HFFc6 (cell line): ENCODE measurements around the gene ZCCHC4. TPM values are rescaled to one million over a fixed set of nuclear protein-coding genes. Genes with fewer than 3 reads are reported as not detected.
A peak's percentile ranks its signal among the peaks of the same experiment; 100 is the strongest.
"Not testable (repeated sequence)": the region's sequence is repeated elsewhere in the genome, so short reads cannot be mapped to it uniquely, and the experiment has no call there.

Experiments used
- DNase-seq: peaks from one replicate; pipeline ENCODE4 v3.0.0-alpha.2; 2018
- H3K27ac Mint-ChIP-seq: 2 replicates; pipeline ENCODE4 v1.8.0; 2020; ENCODE audit warnings: mild to moderate bottlenecking, mixed read lengths
- H3K27me3 Mint-ChIP-seq: 2 replicates; pipeline ENCODE4 v1.8.0; 2021; ENCODE audit warnings: mild to moderate bottlenecking, moderate library complexity, mixed read lengths; ENCODE audit not compliant: insufficient read depth
- H3K36me3 Mint-ChIP-seq: 2 replicates; pipeline ENCODE4 v1.8.0; 2021; ENCODE audit warnings: low read depth, mixed read lengths
- H3K4me1 Mint-ChIP-seq: 2 replicates; pipeline ENCODE4 v1.8.0; 2020; ENCODE audit warnings: low read depth, mixed read lengths
- H3K4me3 Mint-ChIP-seq: 2 replicates; pipeline ENCODE4 v1.8.0; 2020; ENCODE audit warnings: mild to moderate bottlenecking, moderate library complexity, mixed read lengths
- H3K9me3 Mint-ChIP-seq: 2 replicates; pipeline ENCODE4 v1.8.0; 2020; ENCODE audit warnings: mild to moderate bottlenecking, mixed read lengths
- total RNA-seq, 6 experiments: library from RNA; stranded (reverse); fragmentation: NEBNext Ultra II Directional; extraction: Animal tissue kit (Norgen Biotek cat#: 25700); gene quantifications; 2 replicates in 1 of 6; 3 replicates in 5 of 6; pipeline ENCODE4 v1.2.3, GENCODE V29; 2021
- TF ChIP-seq, protein P1 (sequence below): fragments of 200-600 bp; sonication (generic); IDR thresholded peaks from 2 replicates; pipeline ENCODE4 v1.5.0; 2021; ENCODE audit warnings: antibody characterized with exemption, mild to moderate bottlenecking

Gene ZCCHC4
- total RNA-seq, 6 experiments from 2014 or later: 8.3 to 11.0 (median 9.1) TPM

DNA sequence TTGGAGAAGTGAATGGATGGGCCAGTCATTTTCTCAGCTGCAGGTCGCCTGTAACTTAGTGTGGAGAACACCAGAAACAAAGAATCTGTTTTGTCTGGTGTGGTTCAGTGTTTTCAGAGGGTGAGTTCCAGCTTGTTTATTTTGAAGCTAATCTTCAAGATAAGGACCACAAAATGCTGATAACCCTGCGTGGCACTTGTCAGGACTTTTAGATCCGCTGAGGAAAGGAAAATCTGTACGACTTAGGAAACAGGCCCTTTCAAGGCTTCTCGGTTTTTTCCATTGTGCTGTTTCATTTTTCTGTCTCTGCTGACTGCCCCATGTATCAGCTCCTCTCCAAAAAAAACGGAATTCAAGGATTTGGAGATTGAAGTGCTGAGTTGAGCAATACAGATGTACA lies 55.7 kb downstream of the ZCCHC4 start:
- no peak overlapping the region for H3K27ac Mint-ChIP-seq
- no peaks in the 10 kb centered on the region for H3K4me1 Mint-ChIP-seq
- TF ChIP-seq, protein P1, sequence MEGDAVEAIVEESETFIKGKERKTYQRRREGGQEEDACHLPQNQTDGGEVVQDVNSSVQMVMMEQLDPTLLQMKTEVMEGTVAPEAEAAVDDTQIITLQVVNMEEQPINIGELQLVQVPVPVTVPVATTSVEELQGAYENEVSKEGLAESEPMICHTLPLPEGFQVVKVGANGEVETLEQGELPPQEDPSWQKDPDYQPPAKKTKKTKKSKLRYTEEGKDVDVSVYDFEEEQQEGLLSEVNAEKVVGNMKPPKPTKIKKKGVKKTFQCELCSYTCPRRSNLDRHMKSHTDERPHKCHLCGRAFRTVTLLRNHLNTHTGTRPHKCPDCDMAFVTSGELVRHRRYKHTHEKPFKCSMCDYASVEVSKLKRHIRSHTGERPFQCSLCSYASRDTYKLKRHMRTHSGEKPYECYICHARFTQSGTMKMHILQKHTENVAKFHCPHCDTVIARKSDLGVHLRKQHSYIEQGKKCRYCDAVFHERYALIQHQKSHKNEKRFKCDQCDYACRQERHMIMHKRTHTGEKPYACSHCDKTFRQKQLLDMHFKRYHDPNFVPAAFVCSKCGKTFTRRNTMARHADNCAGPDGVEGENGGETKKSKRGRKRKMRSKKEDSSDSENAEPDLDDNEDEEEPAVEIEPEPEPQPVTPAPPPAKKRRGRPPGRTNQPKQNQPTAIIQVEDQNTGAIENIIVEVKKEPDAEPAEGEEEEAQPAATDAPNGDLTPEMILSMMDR: no peak
- no peak overlapping the region for H3K4me3 Mint-ChIP-seq
- no peak for DNase-seq
- no peaks in the 10 kb centered on the region for H3K9me3 Mint-ChIP-seq
- H3K27me3 Mint-ChIP-seq: no peaks in the 10 kb centered on the region
- H3K36me3 Mint-ChIP-seq: no peaks in the 10 kb centered on the region

DNA sequence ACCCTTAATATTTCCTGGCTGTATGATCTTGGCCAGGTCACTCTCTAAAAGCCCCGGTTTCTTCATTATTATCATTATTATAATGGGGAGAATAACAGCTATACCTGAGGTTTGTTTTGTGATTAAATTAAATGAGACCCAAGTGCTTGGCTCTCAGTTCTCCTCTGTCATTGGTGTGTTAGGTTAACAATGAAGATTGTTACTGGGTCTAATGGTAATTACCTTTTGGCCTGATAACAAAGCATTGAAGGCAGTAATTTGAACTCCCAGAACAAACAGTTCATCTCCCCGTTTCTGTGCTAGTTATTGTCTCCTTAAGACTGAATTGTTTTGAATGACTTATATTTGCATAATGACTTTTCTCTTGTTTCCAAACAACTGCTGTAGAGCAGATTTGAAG lies 57.7 kb downstream of the ZCCHC4 start:
- Mint-ChIP-seq H3K27me3 (no peaks in the 10 kb centered on the region), H3K4me3 (no peak overlapping the region), H3K36me3 (no peaks in the 10 kb centered on the region), H3K27ac (no peak overlapping the region), H3K4me1 (peaks cover under 1% of the 10 kb centered on the region; the same call in 1 of the 2 replicates), H3K9me3 (no peaks in the 10 kb centered on the region)
- DNase-seq: no peak
- TF ChIP-seq, protein P1: no peak

DNA sequence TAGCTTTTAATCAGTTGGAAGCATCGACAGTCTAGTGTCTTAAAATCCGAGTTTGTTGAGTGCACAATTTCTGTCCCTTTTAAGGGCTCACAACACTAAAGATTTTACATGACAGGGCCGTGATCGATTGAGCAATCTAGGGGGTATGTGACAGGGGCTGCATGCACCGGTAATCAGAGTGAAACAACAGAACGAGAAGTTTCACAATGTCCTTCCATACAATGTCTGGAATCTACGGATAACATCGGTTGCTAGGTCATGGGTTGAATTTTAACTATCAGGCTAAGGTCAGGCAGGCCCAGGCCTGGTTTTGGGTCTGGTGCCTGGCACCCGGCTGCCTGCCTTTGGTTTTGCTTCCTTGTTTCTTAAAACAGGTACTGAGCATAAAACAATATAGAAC lies 60.0 kb downstream of the ZCCHC4 start:
- not testable (repeated sequence) for H3K4me1 Mint-ChIP-seq, H3K27me3 Mint-ChIP-seq, H3K4me3 Mint-ChIP-seq, H3K27ac Mint-ChIP-seq, H3K9me3 Mint-ChIP-seq, DNase-seq, H3K36me3 Mint-ChIP-seq

DNA sequence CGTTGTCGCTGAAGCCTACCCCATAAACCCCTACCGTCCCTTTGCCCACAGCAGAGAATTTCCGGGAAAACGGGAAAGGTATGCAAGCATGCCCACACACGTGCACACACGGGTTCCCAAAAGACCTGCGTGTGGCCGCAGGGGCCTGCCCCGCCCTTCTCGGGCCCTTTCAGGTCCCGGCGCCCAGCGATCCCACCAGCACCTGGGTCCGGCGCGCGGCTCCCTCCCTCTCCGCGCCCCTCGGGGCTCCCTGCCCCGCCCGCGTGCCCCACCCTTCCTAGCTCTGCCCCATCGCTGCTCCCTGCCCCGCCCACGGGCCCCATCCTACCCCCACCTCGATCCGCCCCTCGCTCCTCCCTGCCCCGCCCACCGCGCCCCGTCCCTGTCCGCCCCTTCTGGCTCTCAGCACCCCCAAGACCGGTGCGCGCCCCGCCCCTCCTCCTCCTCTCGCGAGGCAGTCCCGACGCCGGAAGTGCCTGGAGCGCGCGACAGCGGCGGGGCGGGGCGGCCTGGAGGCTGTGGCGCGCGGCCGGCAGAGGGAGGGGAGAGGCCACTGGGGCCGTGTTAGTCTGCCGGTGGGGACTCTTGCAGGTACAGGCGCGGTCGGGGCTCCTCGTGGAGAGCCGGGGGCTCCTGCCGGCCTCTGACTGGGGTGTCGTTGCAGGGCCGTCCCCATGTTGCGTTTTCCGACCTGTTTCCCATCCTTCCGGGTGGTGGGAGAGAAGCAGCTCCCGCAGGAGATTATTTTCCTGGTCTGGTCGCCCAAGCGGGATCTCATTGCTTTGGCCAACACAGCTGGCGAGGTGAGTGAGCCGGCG lies 64.4 kb downstream of the ZCCHC4 start, which contains the start of gene ANAPC4:
Gene ANAPC4, plus strand, starts transcription at position 510 of the 818 bp plus-strand sequence. Its CDS starts 165 bp downstream, at position 675.
- H3K27ac Mint-ChIP-seq: peak within 1 kb of the TSS; percentile 71
- TF ChIP-seq, protein P1: peak; percentile 31
- peaks cover 7% of the 10 kb centered on the region for H3K4me1 Mint-ChIP-seq
- no peak within 1 kb of the TSS; the same call in 1 of the 2 replicates for H3K4me3 Mint-ChIP-seq
- no peaks in the 10 kb centered on the region for H3K36me3 Mint-ChIP-seq
- DNase-seq: peak; percentile 87
- no peaks in the 10 kb centered on the region for H3K9me3 Mint-ChIP-seq
- H3K27me3 Mint-ChIP-seq: no peaks in the 10 kb centered on the region

DNA sequence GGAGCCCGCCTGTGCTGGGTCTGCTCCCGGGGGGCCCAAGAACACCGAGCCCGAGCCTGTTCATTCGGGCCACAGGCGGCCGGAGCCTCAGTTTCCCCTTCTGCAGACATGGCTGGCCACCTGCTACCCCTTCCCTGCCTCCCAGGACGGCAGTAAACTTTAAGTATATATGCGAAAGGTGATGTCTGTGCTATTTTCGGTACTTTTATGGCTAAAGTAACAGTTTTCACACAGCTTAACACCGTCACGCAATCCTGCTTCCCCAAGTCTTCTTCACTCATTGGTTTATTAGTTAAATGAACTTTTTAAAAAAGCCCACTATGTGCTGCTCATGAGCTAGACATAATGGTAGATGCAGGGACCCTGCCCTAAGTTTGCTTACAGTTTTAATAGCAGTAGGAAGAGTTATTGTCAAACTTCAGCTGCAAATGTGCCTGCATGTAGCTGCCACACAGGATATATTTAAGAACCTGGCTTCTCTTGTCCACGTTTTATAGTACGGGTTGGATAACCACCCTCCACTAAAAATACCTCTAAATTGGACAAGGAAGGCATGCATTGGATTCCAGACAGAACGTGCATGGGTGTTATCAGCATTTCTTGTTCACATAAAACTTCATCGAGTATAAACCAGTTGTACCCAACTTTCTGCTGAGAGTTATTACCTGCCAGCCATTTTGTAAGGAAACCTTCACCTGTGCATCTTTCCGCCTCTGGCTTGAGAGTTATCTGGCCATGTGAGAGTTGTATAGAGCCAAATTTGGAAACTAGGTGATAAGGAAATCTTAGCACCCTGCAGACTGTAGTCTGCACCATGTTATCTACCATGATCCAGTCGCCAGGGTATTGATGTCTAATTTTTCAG lies 65.2 kb downstream of the ZCCHC4 start:
- Mint-ChIP-seq H3K4me3 (no peak overlapping the region), H3K27me3 (no peaks in the 10 kb centered on the region), H3K9me3 (no peaks in the 10 kb centered on the region), H3K36me3 (0 out of 2 replicates have a peak, but pooled peaks cover 7% of the 10 kb centered on the region), H3K4me1 (peaks cover 7% of the 10 kb centered on the region), H3K27ac (peak overlapping the region; percentile 71)
- no peak for DNase-seq
- TF ChIP-seq, protein P1: no peak

DNA sequence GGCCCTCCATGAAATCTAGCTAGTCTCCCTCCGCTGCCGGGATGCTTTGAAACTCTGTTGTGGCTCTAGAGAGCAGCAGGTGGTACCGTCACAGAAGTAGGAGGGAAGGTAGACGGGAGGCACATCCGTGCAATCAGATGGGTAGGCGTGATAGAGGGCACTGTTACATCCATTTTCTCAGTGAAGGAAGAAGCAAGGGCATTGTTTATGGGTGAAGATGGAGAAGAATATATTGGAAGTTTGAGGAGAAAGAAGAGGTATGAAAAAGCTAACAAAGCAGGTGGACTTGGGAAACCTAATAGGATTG lies 65.8 kb downstream of the ZCCHC4 start:
- no peak overlapping the region for H3K27ac Mint-ChIP-seq
- H3K27me3 Mint-ChIP-seq: no peaks in the 10 kb centered on the region
- TF ChIP-seq, protein P1: no peak
- H3K36me3 Mint-ChIP-seq: peaks cover 11% of the 10 kb centered on the region; the same call in 1 of the 2 replicates
- H3K4me1 Mint-ChIP-seq: peaks cover 7% of the 10 kb centered on the region
- H3K4me3 Mint-ChIP-seq: no peak overlapping the region
- DNase-seq: no peak
- no peaks in the 10 kb centered on the region for H3K9me3 Mint-ChIP-seq
